Nephron progenitor cell (in vitro differentiated cells): ENCODE data around the gene TPCN1.

Source experiments
- DNase-seq: peaks from one replicate; pipeline ENCODE4 v3.0.0; 2021
- H3K27ac Mint-ChIP-seq: 2 replicates; pipeline ENCODE4 v1.8.0; 2021; ENCODE audit warnings: mild to moderate bottlenecking, moderate library complexity, mixed read lengths
- H3K27me3 Mint-ChIP-seq: 2 replicates; pipeline ENCODE4 v1.8.0; 2021; ENCODE audit warnings: mild to moderate bottlenecking, low read depth, mixed read lengths; ENCODE audit not compliant: poor library complexity
- H3K36me3 Mint-ChIP-seq: 2 replicates; pipeline ENCODE4 v1.8.0; 2021; ENCODE audit warnings: low read depth, mixed read lengths
- H3K4me1 Mint-ChIP-seq: 2 replicates; pipeline ENCODE4 v1.8.0; 2021; ENCODE audit warnings: mixed read lengths
- H3K4me3 Mint-ChIP-seq: 2 replicates; pipeline ENCODE4 v1.8.0; 2021; ENCODE audit warnings: mild to moderate bottlenecking, moderate library complexity, mixed read lengths
- H3K9me3 Mint-ChIP-seq: 2 replicates; pipeline ENCODE4 v1.8.0; 2021; ENCODE audit warnings: mild to moderate bottlenecking, moderate library complexity, mixed read lengths
- CTCF ChIP-seq: fragments of 200-600 bp; sonication (generic); IDR thresholded peaks from 2 replicates; pipeline ENCODE4 v1.5.0; 2021; ENCODE audit warnings: antibody characterized with exemption

Gene TPCN1

GRCh38 chr12:113267621-113268020 lies 46.4 kb downstream of the TPCN1 start:
- H3K4me3 Mint-ChIP-seq = no peak overlapping the region

GRCh38 chr12:113268136-113268535 lies 46.9 kb downstream of the TPCN1 start:
- Mint-ChIP-seq H3K4me1 (peaks cover 35% of the 10 kb centered on the region), H3K9me3 (no peaks in the 10 kb centered on the region), H3K4me3 (no peak overlapping the region), H3K27ac (no peak overlapping the region), H3K36me3 (peaks cover 25% of the 10 kb centered on the region), H3K27me3 (peaks cover 4% of the 10 kb centered on the region)
- no peak for DNase-seq
- TF ChIP-seq CTCF = no peak

More at GRCh38 chr12:113267621-113268020, 46.4 kb downstream of the TPCN1 start:
- Mint-ChIP-seq H3K9me3 (no peaks in the 10 kb centered on the region), H3K27ac (no peak overlapping the region), H3K36me3 (peaks cover 25% of the 10 kb centered on the region), H3K4me1 (peaks cover 32% of the 10 kb centered on the region), H3K27me3 (peaks cover 4% of the 10 kb centered on the region)
- no peak for TF ChIP-seq CTCF
- no peak for DNase-seq

- Mint-ChIP-seq H3K9me3 (no peaks in the 10 kb centered on the region), H3K27ac (no peak overlapping the region), H3K4me3 (no peak overlapping the region), H3K36me3 (peaks cover 25% of the 10 kb centered on the region), H3K27me3 (peaks cover 4% of the 10 kb centered on the region), H3K4me1 (peaks cover 37% of the 10 kb centered on the region)
- DNase-seq = no peak
- TF ChIP-seq CTCF = no peak
Measured at GRCh38 chr12:113268621-113269020, 47.4 kb downstream of the TPCN1 start.

- no peak overlapping the region for H3K4me3 Mint-ChIP-seq
- no peak for DNase-seq
- H3K27ac Mint-ChIP-seq = no peak overlapping the region
- peaks cover 36% of the 10 kb centered on the region for H3K4me1 Mint-ChIP-seq
- H3K36me3 Mint-ChIP-seq = peaks cover 25% of the 10 kb centered on the region
- H3K9me3 Mint-ChIP-seq = no peaks in the 10 kb centered on the region
- TF ChIP-seq CTCF = no peak
- peaks cover 4% of the 10 kb centered on the region for H3K27me3 Mint-ChIP-seq
Measured at GRCh38 chr12:113269257-113269943, 48.1 kb downstream of the TPCN1 start.

- Mint-ChIP-seq H3K27me3 (peaks cover 4% of the 10 kb centered on the region), H3K4me3 (no peak overlapping the region), H3K9me3 (no peaks in the 10 kb centered on the region), H3K4me1 (peaks cover 41% of the 10 kb centered on the region), H3K27ac (no peak overlapping the region), H3K36me3 (peaks cover 30% of the 10 kb centered on the region)
- no peak for TF ChIP-seq CTCF
- no peak for DNase-seq
Measured at GRCh38 chr12:113270709-113271009, 49.4 kb downstream of the TPCN1 start.

GRCh38 chr12:113271466-113271852 lies 50.2 kb downstream of the TPCN1 start:
- Mint-ChIP-seq H3K4me3 (no peak overlapping the region), H3K27ac (peak overlapping the region; percentile 87), H3K36me3 (peaks cover 23% of the 10 kb centered on the region), H3K9me3 (no peaks in the 10 kb centered on the region), H3K4me1 (peaks cover 49% of the 10 kb centered on the region), H3K27me3 (peaks cover 9% of the 10 kb centered on the region)
- TF ChIP-seq CTCF = no peak
- DNase-seq = no peak
